Activated naive CD4-positive, alpha-beta T cell treated with anti-CD3 and anti-CD28 coated beads, Interleukin-2, amount 10 ng/mL, durations not matched to agents 7 days and 5 days (primary cell): Measurements from ENCODE around the gene ARHGDIB.

Experiments
- CTCF ChIA-PET: fragments of 350-600 bp; sonication (Branson Sonifier 250); formaldehyde crosslinking; loops from one replicate; lab custom pipeline; 2021; ENCODE audit warnings: antibody characterized with exemption; lab: Charles Lee
- DNase-seq: peaks from one replicate; pipeline ENCODE4 v3.0.0-alpha.2; 2020
- H3K27ac Mint-ChIP-seq: one replicate; pipeline ENCODE4 v1.8.0; 2021; ENCODE audit warnings: mild to moderate bottlenecking, moderate library complexity, mixed read lengths
- H3K27me3 Mint-ChIP-seq: one replicate; pipeline ENCODE4 v1.8.0; 2021; ENCODE audit warnings: mild to moderate bottlenecking, mixed read lengths
- H3K36me3 Mint-ChIP-seq: one replicate; pipeline ENCODE4 v1.8.0; 2021; ENCODE audit warnings: mixed read lengths
- H3K4me1 Mint-ChIP-seq: one replicate; pipeline ENCODE4 v1.8.0; 2021; ENCODE audit warnings: mixed read lengths
- H3K4me3 Mint-ChIP-seq: one replicate; pipeline ENCODE4 v1.8.0; 2021; ENCODE audit warnings: mild to moderate bottlenecking, moderate library complexity, mixed read lengths
- H3K9me3 Mint-ChIP-seq: one replicate; pipeline ENCODE4 v1.8.0; 2021; ENCODE audit warnings: mixed read lengths

ARHGDIB gene

GRCh38 chr12:14993537-14994266 lies 32.3 kb upstream of the ARHGDIB start:
- H3K27ac Mint-ChIP-seq = no peak overlapping the region
- peaks cover 12% of the 10 kb centered on the region for H3K27me3 Mint-ChIP-seq
- CTCF ChIA-PET = interaction anchor here (1.4 to 8.7 kb wide), 3 partner anchors 55 to 270 kb away, joined by 4 to 106 read pairs (median 17); partner anchors contain the start of genes ART4 and ERP27
- DNase-seq = no peak
- peaks cover 33% of the 10 kb centered on the region for H3K4me1 Mint-ChIP-seq
- H3K4me3 Mint-ChIP-seq = no peak overlapping the region
- peaks cover 7% of the 10 kb centered on the region for H3K36me3 Mint-ChIP-seq
- peaks cover 11% of the 10 kb centered on the region for H3K9me3 Mint-ChIP-seq

GRCh38 chr12:14993117-14993516 lies 31.7 kb upstream of the ARHGDIB start:
- Mint-ChIP-seq H3K27ac (no peak overlapping the region), H3K9me3 (peaks cover 11% of the 10 kb centered on the region)
- CTCF ChIA-PET = interaction anchor here (0.8 to 8.7 kb wide), 4 partner anchors 20 to 269 kb away, joined by 3 to 106 read pairs (median 10); partner anchors contain the start of genes ART4 and ERP27

GRCh38 chr12:14992673-14993072 lies 31.3 kb upstream of the ARHGDIB start:
- H3K27ac Mint-ChIP-seq = no peak overlapping the region
- peaks cover 7% of the 10 kb centered on the region for H3K36me3 Mint-ChIP-seq
- CTCF ChIA-PET = interaction anchor here (0.8 to 8.7 kb wide), 3 partner anchors 19 to 145 kb away, joined by 3 to 106 read pairs (median 17); partner anchors contain the start of genes ART4 and ERP27
- H3K27me3 Mint-ChIP-seq = peaks cover 4% of the 10 kb centered on the region
- H3K4me3 Mint-ChIP-seq = no peak overlapping the region
- H3K4me1 Mint-ChIP-seq = peaks cover 33% of the 10 kb centered on the region
- H3K9me3 Mint-ChIP-seq = peaks cover 11% of the 10 kb centered on the region
- DNase-seq = no peak

More at GRCh38 chr12:14993117-14993516, 31.7 kb upstream of the ARHGDIB start:
- Mint-ChIP-seq H3K4me1 (peaks cover 33% of the 10 kb centered on the region), H3K27me3 (peaks cover 6% of the 10 kb centered on the region), H3K36me3 (peaks cover 7% of the 10 kb centered on the region), H3K4me3 (no peak overlapping the region)
- DNase-seq = no peak

- H3K4me3 Mint-ChIP-seq = no peak overlapping the region
- peaks cover 11% of the 10 kb centered on the region for H3K9me3 Mint-ChIP-seq
- no peak overlapping the region for H3K27ac Mint-ChIP-seq
- peaks cover 7% of the 10 kb centered on the region for H3K36me3 Mint-ChIP-seq
- CTCF ChIA-PET = interaction anchor here (8.7 kb wide), 1 partner anchor 143 kb away, joined by 106 read pairs; the partner anchor contains the start of gene ART4
- DNase-seq = no peak
- H3K4me1 Mint-ChIP-seq = peaks cover 33% of the 10 kb centered on the region
- no peaks in the 10 kb centered on the region for H3K27me3 Mint-ChIP-seq
Observed at GRCh38 chr12:14991069-14991468, 29.7 kb upstream of the ARHGDIB start.

- H3K9me3 Mint-ChIP-seq = peaks cover 11% of the 10 kb centered on the region
- H3K36me3 Mint-ChIP-seq = peaks cover 7% of the 10 kb centered on the region
- no peaks in the 10 kb centered on the region for H3K27me3 Mint-ChIP-seq
- peaks cover 24% of the 10 kb centered on the region for H3K4me1 Mint-ChIP-seq
- no peak overlapping the region for H3K4me3 Mint-ChIP-seq
- DNase-seq = no peak
- CTCF ChIA-PET = interaction anchor here (0.8 to 8.7 kb wide), 3 partner anchors 9 to 142 kb away, joined by 3 to 106 read pairs (median 3); partner anchors contain the start of gene ART4
- H3K27ac Mint-ChIP-seq = no peak overlapping the region
Observed at GRCh38 chr12:14989790-14990189, 28.4 kb upstream of the ARHGDIB start.

GRCh38 chr12:14988035-14988434 lies 26.6 kb upstream of the ARHGDIB start:
- Mint-ChIP-seq H3K27me3 (no peaks in the 10 kb centered on the region), H3K4me3 (no peak overlapping the region)

GRCh38 chr12:14986449-14986848 lies 25.0 kb upstream of the ARHGDIB start:
- Mint-ChIP-seq H3K4me1 (peaks cover 33% of the 10 kb centered on the region), H3K4me3 (no peak overlapping the region), H3K27ac (no peak overlapping the region), H3K36me3 (peaks cover 10% of the 10 kb centered on the region), H3K27me3 (no peaks in the 10 kb centered on the region), H3K9me3 (peaks cover 10% of the 10 kb centered on the region)
- DNase-seq = no peak
- CTCF ChIA-PET = interaction anchor here (0.7 kb wide), 2 partner anchors 179 to 322 kb away, joined by 3 to 4 read pairs; no protein-coding TSS in a partner anchor

More at GRCh38 chr12:14988035-14988434, 26.6 kb upstream of the ARHGDIB start:
- DNase-seq = no peak
- peaks cover 22% of the 10 kb centered on the region for H3K4me1 Mint-ChIP-seq
- peaks cover 9% of the 10 kb centered on the region for H3K36me3 Mint-ChIP-seq
- H3K27ac Mint-ChIP-seq = no peak overlapping the region
- CTCF ChIA-PET = interaction anchor here (0.9 to 1.5 kb wide), 2 partner anchors 142 to 264 kb away, joined by 3 to 4 read pairs; no protein-coding TSS in a partner anchor
- H3K9me3 Mint-ChIP-seq = peaks cover 11% of the 10 kb centered on the region

- H3K4me1 Mint-ChIP-seq = peaks cover 49% of the 10 kb centered on the region
- H3K36me3 Mint-ChIP-seq = peaks cover 6% of the 10 kb centered on the region
- H3K4me3 Mint-ChIP-seq = no peak overlapping the region
- DNase-seq = no peak
- H3K27ac Mint-ChIP-seq = no peak overlapping the region
- CTCF ChIA-PET = interaction anchor here (1.3 to 1.4 kb wide), 3 partner anchors 48 to 139 kb away, joined by 3 to 4 read pairs (median 3); no protein-coding TSS in a partner anchor
- peaks cover under 1% of the 10 kb centered on the region for H3K9me3 Mint-ChIP-seq
- no peaks in the 10 kb centered on the region for H3K27me3 Mint-ChIP-seq
Observed at GRCh38 chr12:14984766-14985285, 23.4 kb upstream of the ARHGDIB start.

GRCh38 chr12:14984036-14984435 lies 22.6 kb upstream of the ARHGDIB start:
- H3K9me3 Mint-ChIP-seq = no peaks in the 10 kb centered on the region
- H3K36me3 Mint-ChIP-seq = peaks cover 6% of the 10 kb centered on the region
- no peaks in the 10 kb centered on the region for H3K27me3 Mint-ChIP-seq
- peaks cover 50% of the 10 kb centered on the region for H3K4me1 Mint-ChIP-seq
- no peak for DNase-seq
- no peak overlapping the region for H3K27ac Mint-ChIP-seq
- no peak overlapping the region for H3K4me3 Mint-ChIP-seq
- CTCF ChIA-PET = interaction anchor here (0.8 to 1.4 kb wide), 4 partner anchors 11 to 48 kb away, joined by 3 to 5 read pairs (median 3); partner anchors contain the start of gene ERP27

GRCh38 chr12:14982991-14983390 lies 21.6 kb upstream of the ARHGDIB start:
- Mint-ChIP-seq H3K36me3 (peaks cover 6% of the 10 kb centered on the region), H3K27me3 (peaks cover 1% of the 10 kb centered on the region), H3K4me3 (no peak overlapping the region), H3K27ac (peak overlapping the region; percentile 35), H3K9me3 (no peaks in the 10 kb centered on the region), H3K4me1 (peaks cover 61% of the 10 kb centered on the region)
- CTCF ChIA-PET = interaction anchor here (1.0 kb wide), 1 partner anchor 140 kb away, joined by 3 read pairs; the partner anchor contains the start of gene ART4
- DNase-seq = peak; percentile 41

GRCh38 chr12:14982562-14982961 lies 21.2 kb upstream of the ARHGDIB start:
- Mint-ChIP-seq H3K27me3 (peaks cover 4% of the 10 kb centered on the region), H3K9me3 (no peaks in the 10 kb centered on the region), H3K27ac (no peak overlapping the region), H3K4me3 (no peak overlapping the region), H3K4me1 (peaks cover 65% of the 10 kb centered on the region), H3K36me3 (peaks cover 6% of the 10 kb centered on the region)
- DNase-seq = no peak
- CTCF ChIA-PET = no interaction called here

- peaks cover 4% of the 10 kb centered on the region for H3K27me3 Mint-ChIP-seq
- CTCF ChIA-PET = interaction anchor here (1.2 kb wide), 1 partner anchor 9 kb away, joined by 3 read pairs; no protein-coding TSS in a partner anchor
- peaks cover 65% of the 10 kb centered on the region for H3K4me1 Mint-ChIP-seq
- no peak for DNase-seq
- H3K27ac Mint-ChIP-seq = no peak overlapping the region
- no peaks in the 10 kb centered on the region for H3K9me3 Mint-ChIP-seq
- H3K4me3 Mint-ChIP-seq = no peak overlapping the region
- peaks cover 6% of the 10 kb centered on the region for H3K36me3 Mint-ChIP-seq
Observed at GRCh38 chr12:14981049-14981448, 19.6 kb upstream of the ARHGDIB start.

GRCh38 chr12:14979468-14979867 lies 18.1 kb upstream of the ARHGDIB start:
- Mint-ChIP-seq H3K27me3 (peaks cover 4% of the 10 kb centered on the region), H3K36me3 (peaks cover 6% of the 10 kb centered on the region), H3K27ac (no peak overlapping the region), H3K9me3 (no peaks in the 10 kb centered on the region), H3K4me3 (no peak overlapping the region), H3K4me1 (peaks cover 61% of the 10 kb centered on the region)
- CTCF ChIA-PET = no interaction called here
- no peak for DNase-seq

- no peak overlapping the region for H3K27ac Mint-ChIP-seq
- no peaks in the 10 kb centered on the region for H3K9me3 Mint-ChIP-seq
- H3K36me3 Mint-ChIP-seq = peaks cover 4% of the 10 kb centered on the region
- no peak overlapping the region for H3K4me3 Mint-ChIP-seq
- DNase-seq = no peak
- peaks cover 50% of the 10 kb centered on the region for H3K4me1 Mint-ChIP-seq
- CTCF ChIA-PET = no interaction called here
- peaks cover 10% of the 10 kb centered on the region for H3K27me3 Mint-ChIP-seq
Observed at GRCh38 chr12:14976658-14977057, 15.3 kb upstream of the ARHGDIB start.
